ENCODE results near the gene ZNF530.

GRCh38 chr19:57566396-57567265 is 33.1 kb upstream of the ZNF530 start:
- TF ChIP-seq FOXA1 (IDR thresholded peaks at IDR 0.05) (no peak), L3MBTL2 (conservative IDR thresholded peaks at IDR 0.05) (no peak), HDGF (IDR thresholded peaks at IDR 0.05; ENCODE audit: borderline replicate concordance) (no peak), SP1 (IDR thresholded peaks at IDR 0.05) (no peak), ARNT (IDR thresholded peaks at IDR 0.05) (no peak), NFRKB (IDR thresholded peaks at IDR 0.05) (no peak), FOXM1 (IDR thresholded peaks at IDR 0.05; ENCODE audit: borderline replicate concordance) (no peak)

Data from HEK293T (cell line).